Panc1 (cell line): ENCODE data around the gene CDC26. TPM values are rescaled to one million over a fixed set of nuclear protein-coding genes. Genes with fewer than 3 reads are reported as not detected.

Experiments used
- ATAC-seq: fragments of 200-7000 bp; cut with Tn5 transposase; 2 replicates; pipeline ENCODE4 v1.9.1; 2020; ENCODE audit warnings: mild to moderate bottlenecking, moderate library complexity
- BruUV-seq: library from RNA; stranded (reverse); fragments of 400-500 nt; replicated peaks from 2 replicates; lab custom pipeline; 2021; lab: Mats Ljungman, UMichigan
- CTCF ChIA-PET: fragments of 300-600 bp; sonication (Branson Sonifier 250); formaldehyde crosslinking; loops from one replicate; lab custom pipeline; 2022; ENCODE audit warnings: antibody characterized with exemption; lab: Charles Lee
- POLR2A ChIA-PET: fragments of 300-600 bp; sonication (Branson Sonifier 250); formaldehyde crosslinking; loops from one replicate; lab custom pipeline; 2022; ENCODE audit warnings: antibody characterized with exemption; lab: Charles Lee
- DNase-seq: peaks from one replicate; pipeline ENCODE4 v3.0.0-alpha.2; 2010; ENCODE audit warnings: low read depth, low spot score
- H3K27ac ChIP-seq: 2 replicates; pipeline ENCODE4 v1.5.1; 2011; ENCODE audit warnings: mild to moderate bottlenecking, low read length, inconsistent platforms
- H3K27me3 ChIP-seq: fragments of 200-500 bp; sonication (Bioruptor generic); 2 replicates; pipeline ENCODE4 v1.6.0; 2014; ENCODE audit warnings: low read length, inconsistent platforms; ENCODE audit not compliant: control insufficient read depth, insufficient read depth
- H3K36me3 ChIP-seq: fragments of 200-500 bp; sonication (Bioruptor generic); 2 replicates; pipeline ENCODE4 v1.5.1; 2014; ENCODE audit warnings: inconsistent platforms, mild to moderate bottlenecking, low read length, moderate library complexity; ENCODE audit not compliant: control insufficient read depth, insufficient read depth
- H3K4me1 ChIP-seq: 2 replicates; pipeline ENCODE4 v1.5.1; 2011; ENCODE audit warnings: inconsistent platforms, mild to moderate bottlenecking, low read length, moderate library complexity; ENCODE audit not compliant: control insufficient read depth, insufficient read depth
- H3K4me3 ChIP-seq, 2 experiments: 2 replicates each; pipeline ENCODE4 v1.5.1; 2011 to 2012; ENCODE audit warnings: low read depth in 2 of 2, low read length in 2 of 2, mild to moderate bottlenecking in 2 of 2, inconsistent platforms in 1 of 2, moderate library complexity in 1 of 2
- H3K9me3 ChIP-seq: fragments of 200-500 bp; sonication (Bioruptor generic); 2 replicates; pipeline ENCODE4 v1.5.1; 2014; ENCODE audit warnings: low read depth, mild to moderate bottlenecking, inconsistent platforms, low read length, moderate library complexity; ENCODE audit not compliant: control insufficient read depth, insufficient read depth
- POLR2AphosphoS5 ChIP-seq: IDR thresholded peaks from 2 replicates; pipeline ENCODE4 v1.6.1; 2012; ENCODE audit warnings: mild to moderate bottlenecking, low read depth, low read length, moderate library complexity
- SIN3A ChIP-seq: IDR thresholded peaks from 2 replicates; pipeline ENCODE4 v1.6.1; 2012; ENCODE audit warnings: low read depth, mild to moderate bottlenecking, low read length, moderate library complexity, borderline replicate concordance; ENCODE audit not compliant: insufficient read depth
- TCF7L2 ChIP-seq: IDR thresholded peaks from 2 replicates; pipeline ENCODE4 v1.6.1; 2011; ENCODE audit warnings: mild to moderate bottlenecking, low read depth, low read length, inconsistent platforms
- in situ Hi-C: cut with HindIII; loops from 2 replicates; pipeline ENCODE4 v1.10.0; 2016; ENCODE audit warnings: low sequenced_read_pairs, low pct_unique_long_range_greater_than_20kb
- intact Hi-C: fragments of 100-400 bp; cut with micrococcal nuclease; formaldehyde crosslinking; loops from one replicate; pipeline ENCODE4 v1.10.0; 2022; ENCODE audit not compliant: unreplicated experiment
- total RNA-seq: library from RNA; stranded (reverse); gene quantifications from one replicate; pipeline ENCODE4 v1.2.1, GENCODE V29; 2021; ENCODE audit not compliant: unreplicated experiment
- TF ChIP-seq, protein P1 (sequence below): fragments of 450-650 bp; IDR thresholded peaks from 2 replicates; pipeline ENCODE4 v1.5.1; 2017; ENCODE audit warnings: mild to moderate bottlenecking
- TF ChIP-seq, protein P2 (sequence below), 2 experiments: IDR thresholded peaks; 2 replicates each; pipeline ENCODE4 v1.6.1; 2011 to 2012; ENCODE audit warnings: low read depth in 2 of 2, control low read depth in 1 of 2, low read length in 1 of 2, mild to moderate bottlenecking in 1 of 2, moderate library complexity in 1 of 2; ENCODE audit not compliant: insufficient read depth in 1 of 2

CDC26 gene
- total RNA-seq, 1 experiment from 2014 or later: 19.4 TPM

DNA sequence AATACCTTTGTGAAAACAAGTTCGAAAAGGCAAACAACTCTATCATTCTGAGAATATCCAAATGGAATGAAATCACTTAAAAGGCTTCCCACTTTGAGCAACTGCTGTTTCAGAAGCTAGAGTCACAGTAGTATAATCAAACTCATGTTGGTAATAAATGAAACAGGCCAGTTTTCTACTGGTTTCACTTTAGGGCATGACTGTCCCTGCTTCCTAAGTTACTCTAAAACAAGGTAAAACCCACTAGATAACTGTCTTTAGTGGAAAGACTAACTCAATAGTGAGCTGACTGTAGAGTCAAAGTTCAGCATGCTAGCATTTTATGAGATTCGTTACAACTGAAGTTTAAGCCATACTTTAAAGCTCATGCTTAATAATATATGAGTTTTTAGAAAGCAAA lies 6.0 kb downstream of the CDC26 start:
- ChIA-PET CTCF (interaction anchor here (0.6 kb wide), 1 partner anchor 108 kb away, joined by 15 read pairs; no protein-coding TSS in a partner anchor), POLR2A (no interaction called here)
- TF ChIP-seq TCF7L2 (no peak), SIN3A (no peak)
- TF ChIP-seq, protein P1, sequence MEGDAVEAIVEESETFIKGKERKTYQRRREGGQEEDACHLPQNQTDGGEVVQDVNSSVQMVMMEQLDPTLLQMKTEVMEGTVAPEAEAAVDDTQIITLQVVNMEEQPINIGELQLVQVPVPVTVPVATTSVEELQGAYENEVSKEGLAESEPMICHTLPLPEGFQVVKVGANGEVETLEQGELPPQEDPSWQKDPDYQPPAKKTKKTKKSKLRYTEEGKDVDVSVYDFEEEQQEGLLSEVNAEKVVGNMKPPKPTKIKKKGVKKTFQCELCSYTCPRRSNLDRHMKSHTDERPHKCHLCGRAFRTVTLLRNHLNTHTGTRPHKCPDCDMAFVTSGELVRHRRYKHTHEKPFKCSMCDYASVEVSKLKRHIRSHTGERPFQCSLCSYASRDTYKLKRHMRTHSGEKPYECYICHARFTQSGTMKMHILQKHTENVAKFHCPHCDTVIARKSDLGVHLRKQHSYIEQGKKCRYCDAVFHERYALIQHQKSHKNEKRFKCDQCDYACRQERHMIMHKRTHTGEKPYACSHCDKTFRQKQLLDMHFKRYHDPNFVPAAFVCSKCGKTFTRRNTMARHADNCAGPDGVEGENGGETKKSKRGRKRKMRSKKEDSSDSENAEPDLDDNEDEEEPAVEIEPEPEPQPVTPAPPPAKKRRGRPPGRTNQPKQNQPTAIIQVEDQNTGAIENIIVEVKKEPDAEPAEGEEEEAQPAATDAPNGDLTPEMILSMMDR: no peak
- ATAC-seq (no peak), DNase-seq (no peak)
- no peaks in the 10 kb centered on the region for H3K27me3 ChIP-seq
- in situ Hi-C loops (no loop called here), intact Hi-C loops (no loop called here)
- no peaks in the 10 kb centered on the region for H3K4me1 ChIP-seq
- no peak overlapping the region for H3K4me3 ChIP-seq
- peaks cover 8% of the 10 kb centered on the region; the same call in 1 of the 2 replicates for H3K36me3 ChIP-seq
- H3K27ac ChIP-seq: no peak overlapping the region
- no TSS peak for BruUV-seq
- H3K9me3 ChIP-seq: no peaks in the 10 kb centered on the region

DNA sequence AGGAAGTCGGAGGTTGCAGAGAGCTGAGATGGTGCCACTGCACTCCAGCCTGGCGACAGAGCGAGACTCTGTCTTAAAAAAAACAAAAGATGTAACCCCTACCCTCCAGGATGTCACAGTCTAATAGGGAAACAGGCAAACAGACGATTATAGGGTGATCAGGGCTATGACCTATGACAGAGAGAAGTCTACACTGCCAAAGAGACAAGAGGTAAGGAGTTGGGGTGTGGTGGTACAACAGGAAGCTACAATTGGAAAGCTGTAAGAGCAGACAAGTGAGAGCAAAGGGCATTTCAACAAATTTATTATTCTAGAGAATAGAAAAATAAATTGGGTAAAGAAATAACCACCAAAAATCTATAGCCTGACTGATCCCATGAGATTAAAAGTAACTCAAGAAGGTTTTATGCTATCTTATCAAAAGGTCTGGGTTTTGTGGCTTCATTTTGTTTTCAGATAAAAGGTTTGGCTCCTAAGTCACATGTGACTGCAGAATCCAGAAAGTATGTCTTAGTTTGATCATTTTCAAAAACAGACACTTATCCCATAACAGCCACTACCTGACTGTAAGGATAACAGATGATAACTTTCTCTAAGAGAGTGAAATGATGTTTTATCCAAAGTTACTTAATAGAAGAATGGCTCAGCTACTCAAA lies 7.3 kb downstream of the CDC26 start:
- no TSS peak for BruUV-seq
- in situ Hi-C loops: no loop called here
- DNase-seq: no peak

More for the DNA sequence above, 7.3 kb downstream of the CDC26 start:
- no peaks in the 10 kb centered on the region for H3K9me3 ChIP-seq
- intact Hi-C loops: no loop called here
- TF ChIP-seq TCF7L2: no peak
- TF ChIP-seq, protein P2, sequence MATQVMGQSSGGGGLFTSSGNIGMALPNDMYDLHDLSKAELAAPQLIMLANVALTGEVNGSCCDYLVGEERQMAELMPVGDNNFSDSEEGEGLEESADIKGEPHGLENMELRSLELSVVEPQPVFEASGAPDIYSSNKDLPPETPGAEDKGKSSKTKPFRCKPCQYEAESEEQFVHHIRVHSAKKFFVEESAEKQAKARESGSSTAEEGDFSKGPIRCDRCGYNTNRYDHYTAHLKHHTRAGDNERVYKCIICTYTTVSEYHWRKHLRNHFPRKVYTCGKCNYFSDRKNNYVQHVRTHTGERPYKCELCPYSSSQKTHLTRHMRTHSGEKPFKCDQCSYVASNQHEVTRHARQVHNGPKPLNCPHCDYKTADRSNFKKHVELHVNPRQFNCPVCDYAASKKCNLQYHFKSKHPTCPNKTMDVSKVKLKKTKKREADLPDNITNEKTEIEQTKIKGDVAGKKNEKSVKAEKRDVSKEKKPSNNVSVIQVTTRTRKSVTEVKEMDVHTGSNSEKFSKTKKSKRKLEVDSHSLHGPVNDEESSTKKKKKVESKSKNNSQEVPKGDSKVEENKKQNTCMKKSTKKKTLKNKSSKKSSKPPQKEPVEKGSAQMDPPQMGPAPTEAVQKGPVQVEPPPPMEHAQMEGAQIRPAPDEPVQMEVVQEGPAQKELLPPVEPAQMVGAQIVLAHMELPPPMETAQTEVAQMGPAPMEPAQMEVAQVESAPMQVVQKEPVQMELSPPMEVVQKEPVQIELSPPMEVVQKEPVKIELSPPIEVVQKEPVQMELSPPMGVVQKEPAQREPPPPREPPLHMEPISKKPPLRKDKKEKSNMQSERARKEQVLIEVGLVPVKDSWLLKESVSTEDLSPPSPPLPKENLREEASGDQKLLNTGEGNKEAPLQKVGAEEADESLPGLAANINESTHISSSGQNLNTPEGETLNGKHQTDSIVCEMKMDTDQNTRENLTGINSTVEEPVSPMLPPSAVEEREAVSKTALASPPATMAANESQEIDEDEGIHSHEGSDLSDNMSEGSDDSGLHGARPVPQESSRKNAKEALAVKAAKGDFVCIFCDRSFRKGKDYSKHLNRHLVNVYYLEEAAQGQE (IDR thresholded peaks at IDR 0.05; ENCODE audit: insufficient read depth in 1 of 2, low read depth in 2 of 2, low read length in 1 of 2): no peak
- TF ChIP-seq, protein P1: no peak
- TF ChIP-seq SIN3A: no peak
- no peak for TF ChIP-seq POLR2AphosphoS5
- no peak overlapping the region for H3K4me3 ChIP-seq
- H3K4me1 ChIP-seq: no peaks in the 10 kb centered on the region
- H3K36me3 ChIP-seq: peaks cover 8% of the 10 kb centered on the region; the same call in 1 of the 2 replicates
- ATAC-seq: no peak
- H3K27me3 ChIP-seq: no peaks in the 10 kb centered on the region
- POLR2A ChIA-PET: no interaction called here
- CTCF ChIA-PET: no interaction called here
- H3K27ac ChIP-seq: no peak overlapping the region
